Measurements from ENCODE around the gene PPP1R12B. TPM values are rescaled to one million over a fixed set of nuclear protein-coding genes. Genes with fewer than 3 reads are reported as not detected.

Gene PPP1R12B
- total and polyA plus RNA-seq, 2 experiments from 2014 or later = 13.2 to 13.8 TPM

GRCh38 chr1:202579806-202580205 is 231.3 kb downstream of the PPP1R12B start:
- no peak overlapping the region for H3K27ac Mint-ChIP-seq
- H3K4me2 ChIP-seq = no peak overlapping the region
- H4K20me1 ChIP-seq (replicated peaks; ENCODE audit: insufficient read depth) = no peaks in the 10 kb centered on the region

More at GRCh38 chr1:202579806-202580205, 231.3 kb downstream of the PPP1R12B start:
- H3K36me3 Mint-ChIP-seq (ENCODE audit: low read depth) = peaks cover 3% of the 10 kb centered on the region; the same call in 1 of the 3 replicates
- no peaks in the 10 kb centered on the region for H3K27me3 Mint-ChIP-seq (ENCODE audit: insufficient read depth, low read depth, poor library complexity)
- DNase-seq (ENCODE audit: low spot score) (no peak), ATAC-seq (no peak)
- peaks cover 38% of the 10 kb centered on the region for H3K4me1 Mint-ChIP-seq
- H3K4me3 ChIP-seq = no peak overlapping the region
- no peaks in the 10 kb centered on the region for H3F3A ChIP-seq (replicated peaks; ENCODE audit: low read depth)
- H3K4me3 Mint-ChIP-seq = no peak overlapping the region
- no peaks in the 10 kb centered on the region for H3K9me2 ChIP-seq (ENCODE audit: insufficient read depth)
- H3K36me3 ChIP-seq (ENCODE audit: insufficient read depth) = no peaks in the 10 kb centered on the region
- H3K4me1 ChIP-seq (ENCODE audit: insufficient read depth) = peaks cover 36% of the 10 kb centered on the region
- H2AFZ ChIP-seq = no peak overlapping the region
- TF ChIP-seq ETS1 (IDR thresholded peaks at IDR 0.05) (no peak), JUNB (IDR thresholded peaks at IDR 0.05; ENCODE audit: unreplicated experiment) (no peak), CREB1 (CRISPR knock-in tag; IDR thresholded peaks at IDR 0.05; ENCODE audit: low read depth) (no peak), ZNF331 (CRISPR knock-in tag; IDR thresholded peaks at IDR 0.05; ENCODE audit: low read depth) (no peak), NANOG (IDR thresholded peaks at IDR 0.05; ENCODE audit: borderline replicate concordance) (no peak), CTCF (conservative IDR thresholded peaks at IDR 0.05; ENCODE audit: low read depth in 2 of 2) (no peak), ZNF114 (CRISPR knock-in tag; IDR thresholded peaks at IDR 0.05) (no peak), STAT1 (IDR thresholded peaks at IDR 0.05; ENCODE audit: unreplicated experiment) (no peak), POLR2AphosphoS5 (IDR thresholded peaks at IDR 0.05; ENCODE audit: low read depth) (no peak), REST (IDR thresholded peaks at IDR 0.05; ENCODE audit: unreplicated experiment) (no peak), ZNF462 (CRISPR knock-in tag; IDR thresholded peaks at IDR 0.05) (no peak), EZH2 (IDR thresholded peaks at IDR 0.05; ENCODE audit: low read depth, unreplicated experiment) (no peak), EZH2phosphoT487 (IDR thresholded peaks at IDR 0.05; ENCODE audit: unreplicated experiment) (no peak)
- no peaks in the 10 kb centered on the region for H3K9me3 Mint-ChIP-seq
- H3K27me3 ChIP-seq (ENCODE audit: insufficient read depth) = no peaks in the 10 kb centered on the region
- no peak overlapping the region for H3K27ac ChIP-seq (ENCODE audit: low read depth)
- no peaks in the 10 kb centered on the region for H3K79me2 ChIP-seq (replicated peaks; ENCODE audit: insufficient read depth)
